Stimulated activated CD4-positive, alpha-beta T cell treated with anti-CD3 and anti-CD28 coated beads, Interleukin-15, amount 100 ng/mL, for 48 hours (primary cell): ENCODE data around the gene ZNF277.

Experiments used
- DNase-seq, 2 donors: peaks; one replicate each; pipeline ENCODE4 v3.0.0-alpha.2; 2020; ENCODE audit warnings: low read depth in 2 of 2

The ZNF277 gene

DNA sequence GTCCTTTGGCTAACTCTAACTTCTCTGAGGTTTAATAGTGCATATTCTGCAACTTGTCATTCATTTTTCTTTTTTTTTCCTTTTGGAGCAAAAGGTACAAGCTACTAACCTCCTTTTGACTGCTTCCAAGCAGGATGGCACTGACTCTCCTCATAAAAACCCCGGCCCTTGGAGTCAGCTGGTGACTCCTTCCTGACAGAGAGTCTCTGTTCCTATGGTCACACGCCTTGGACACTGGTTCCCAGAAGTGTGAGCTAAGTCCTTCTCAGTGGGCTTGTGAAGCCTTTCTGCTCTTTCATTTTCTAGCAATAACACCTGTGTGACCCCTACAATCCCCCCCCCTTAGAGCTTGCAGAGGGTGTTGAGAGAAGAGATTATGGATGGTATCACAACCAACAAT lies 22.0 kb upstream of the ZNF277 start:
- no peak for DNase-seq

DNA sequence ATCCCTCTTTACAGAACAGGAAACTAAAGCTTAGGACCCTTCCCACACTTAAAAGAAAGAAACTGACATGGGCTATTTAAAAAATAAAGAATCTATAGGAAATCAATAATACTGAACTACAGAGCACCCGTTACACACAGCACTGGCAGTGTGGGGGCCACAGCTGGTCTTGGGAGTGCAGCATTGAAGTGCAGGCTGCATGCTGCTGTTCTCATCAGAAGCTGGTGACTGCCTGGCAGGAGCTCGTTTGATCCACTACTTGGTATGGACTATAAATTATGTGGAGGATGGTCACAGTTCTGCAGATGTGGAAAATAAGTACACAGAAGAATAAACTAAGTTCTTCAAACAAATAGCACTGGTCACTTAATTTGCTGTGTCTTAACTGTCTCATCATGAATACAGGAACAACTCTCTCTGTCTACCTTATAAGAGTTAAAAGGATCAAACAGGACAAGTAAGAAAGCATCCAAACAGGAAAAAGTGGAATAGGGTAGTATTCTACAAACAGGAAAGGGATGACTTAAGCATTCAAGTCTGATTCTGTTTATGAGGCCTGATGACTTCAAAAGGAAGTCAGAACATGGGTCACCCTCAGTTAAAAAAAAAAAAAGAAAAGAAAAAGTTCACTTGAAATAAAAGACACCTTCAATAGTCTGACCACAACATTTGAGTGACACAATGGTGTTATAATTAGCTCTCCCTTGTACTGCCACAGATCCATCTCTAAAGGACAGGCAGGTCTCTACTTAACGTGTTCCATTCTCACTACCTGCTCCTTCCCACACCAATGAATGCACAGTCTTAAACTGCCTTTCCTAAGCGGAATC lies 21.3 kb upstream of the ZNF277 start:
- DNase-seq: no peak

DNA sequence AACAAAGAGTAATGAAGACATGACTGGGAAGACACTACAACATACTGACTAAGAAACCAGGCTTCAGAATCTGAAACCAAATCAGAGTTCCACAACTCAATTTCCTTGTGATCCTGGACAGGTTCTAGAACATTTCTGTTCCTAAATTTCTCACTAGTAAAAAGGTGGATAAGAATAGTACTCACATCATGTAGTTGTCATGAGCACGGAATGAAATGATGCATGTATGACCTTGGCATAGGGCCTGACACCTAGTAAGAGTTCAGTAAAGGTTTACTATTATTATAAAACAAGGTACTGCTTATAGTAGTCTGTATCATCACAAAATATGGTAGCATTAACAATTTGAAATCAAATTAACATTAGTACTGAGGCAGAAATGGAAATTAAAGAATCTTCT lies 20.2 kb upstream of the ZNF277 start:
- no peak for DNase-seq

DNA sequence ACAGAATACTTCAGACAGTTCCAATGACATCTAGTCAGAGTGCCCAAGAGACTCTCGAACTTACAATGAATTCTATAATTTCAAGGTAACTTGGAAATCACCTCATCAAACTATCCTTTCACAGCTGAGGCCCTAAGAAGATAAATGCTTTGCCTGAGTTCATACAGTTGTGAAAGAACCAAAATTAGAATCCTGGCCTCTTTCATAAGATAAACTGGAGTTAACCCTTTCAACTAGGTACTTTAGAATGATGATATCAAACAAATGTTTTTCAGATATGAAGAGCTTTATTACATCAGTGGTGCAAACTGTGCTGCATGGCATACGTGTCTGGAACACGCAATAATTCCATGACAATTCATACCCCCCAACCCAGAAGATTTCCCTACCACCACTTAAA lies 18.2 kb upstream of the ZNF277 start:
- no peak for DNase-seq

DNA sequence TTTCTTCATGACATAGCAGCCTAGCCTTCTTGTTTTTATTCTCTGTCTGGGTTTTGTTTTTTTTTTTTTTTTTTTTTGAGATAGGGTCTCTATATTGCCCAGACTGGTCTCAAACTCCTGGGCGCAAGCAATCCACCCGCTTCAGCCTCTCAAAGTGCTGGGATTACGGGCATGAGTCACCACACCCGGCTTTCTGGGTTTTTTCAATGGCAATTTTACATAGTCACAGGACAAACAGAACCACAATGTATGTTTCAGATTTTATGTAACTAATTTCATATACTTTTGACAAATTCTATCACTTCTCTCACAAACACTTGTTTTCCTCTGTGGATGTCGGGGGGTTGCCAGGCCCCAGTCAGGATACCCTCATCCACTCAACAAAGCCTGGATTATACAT lies 16.8 kb upstream of the ZNF277 start:
- DNase-seq: no peak

DNA sequence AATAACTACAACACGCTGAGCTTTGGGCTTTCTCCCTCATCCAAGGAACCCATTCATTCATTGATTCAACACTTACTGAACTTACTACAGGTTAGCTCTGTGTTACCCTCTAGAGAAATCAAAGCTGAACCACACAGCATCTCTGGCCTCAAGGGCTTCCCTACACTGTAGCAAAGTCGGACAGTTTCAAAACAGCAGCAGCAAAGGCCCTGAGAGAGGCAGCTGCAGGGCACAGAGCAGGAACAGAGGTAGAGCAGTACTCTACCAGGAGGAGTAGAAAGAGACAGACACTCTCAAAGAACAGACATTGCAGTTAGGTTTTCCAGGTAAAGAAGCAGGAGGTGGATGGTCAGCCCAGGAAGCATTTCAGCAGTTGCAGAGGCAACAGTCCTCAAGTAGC lies 16.4 kb upstream of the ZNF277 start:
- no peak for DNase-seq

DNA sequence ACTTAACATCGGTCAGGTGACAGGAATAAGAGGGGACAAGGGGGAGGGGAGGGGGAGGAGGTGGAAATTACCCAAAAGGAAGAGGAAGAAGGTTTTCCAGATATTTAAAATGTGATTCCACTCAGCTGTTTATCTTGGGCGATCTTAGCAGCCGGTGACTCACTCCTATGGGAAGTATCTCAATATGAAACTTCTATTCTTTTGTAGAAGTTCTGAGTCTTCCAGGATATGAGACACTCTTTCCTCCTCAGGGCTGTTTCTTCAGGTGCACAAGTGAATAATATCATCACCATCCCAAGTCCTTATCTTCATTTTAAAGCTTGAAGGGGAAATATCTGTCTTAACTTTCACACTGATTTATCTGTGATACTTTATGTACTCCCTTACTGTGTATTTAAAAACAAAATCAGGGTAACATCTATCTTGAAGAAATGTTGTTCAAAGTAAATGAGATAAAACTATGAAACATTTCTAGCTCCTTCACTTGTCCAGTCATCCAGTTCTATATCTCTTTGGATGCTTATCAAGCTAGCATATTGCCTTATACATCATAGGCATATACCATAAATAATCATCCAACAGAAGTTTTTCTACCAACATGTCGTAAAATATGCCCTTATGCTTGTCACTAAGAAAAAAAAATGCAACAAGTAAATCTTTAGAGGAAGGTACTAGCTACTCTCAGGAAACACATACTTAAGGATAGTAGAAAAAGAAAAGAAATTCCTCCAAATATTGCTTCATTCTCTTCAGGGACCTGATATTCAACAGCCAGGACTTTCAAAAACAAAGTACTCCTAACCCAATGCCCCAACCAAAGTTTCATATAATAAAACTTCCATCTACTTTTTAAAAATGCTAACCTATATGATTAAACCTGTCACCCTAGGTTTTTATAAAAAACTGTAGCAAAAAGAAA lies 14.0 kb upstream of the ZNF277 start:
- DNase-seq: no peak

DNA sequence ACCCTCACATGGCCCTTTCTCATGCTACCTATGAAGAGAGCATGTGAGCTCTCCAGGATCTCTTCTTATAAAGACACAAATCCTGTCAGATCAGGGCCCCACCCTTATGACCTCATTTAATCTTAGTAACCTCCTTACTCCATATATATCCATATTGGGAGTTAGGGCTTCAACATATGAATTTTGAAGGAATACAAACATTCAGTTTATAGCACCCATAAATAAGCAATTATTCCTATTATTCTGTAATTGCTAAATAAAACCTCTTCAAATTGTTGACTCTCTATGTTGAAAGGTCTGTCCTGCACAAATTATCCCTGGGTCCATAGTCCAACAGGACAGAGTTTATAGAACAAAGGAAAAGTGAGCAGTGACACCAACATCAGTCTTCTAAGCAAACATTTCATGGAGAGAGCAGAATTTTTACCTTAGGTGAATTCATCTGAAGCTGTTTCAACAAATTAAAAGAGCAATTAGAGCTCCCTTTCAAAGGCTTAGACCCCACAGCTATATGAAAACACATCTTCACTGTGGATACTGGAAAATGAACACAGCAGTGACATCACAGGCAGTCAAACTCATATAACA lies 12.5 kb upstream of the ZNF277 start:
- no peak for DNase-seq

DNA sequence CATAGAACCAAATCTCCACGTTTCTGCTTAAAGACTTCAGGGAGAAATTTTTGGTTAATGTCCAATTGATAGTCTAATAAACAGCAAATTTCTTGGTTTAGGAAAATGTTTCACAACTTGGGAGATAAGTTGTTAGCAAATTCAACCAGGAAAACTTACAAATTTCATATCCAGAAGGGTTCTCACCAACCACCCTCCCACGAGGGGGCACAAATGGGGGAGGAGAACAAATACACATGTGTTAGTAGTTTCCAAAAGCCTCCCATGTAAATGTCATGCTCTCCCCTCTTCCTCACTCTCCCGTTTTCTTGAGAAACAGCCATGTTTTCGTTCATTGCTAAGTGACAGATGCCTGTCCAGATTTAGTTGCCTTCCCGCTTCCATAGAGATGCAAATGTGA lies 10.8 kb upstream of the ZNF277 start:
- no peak for DNase-seq

DNA sequence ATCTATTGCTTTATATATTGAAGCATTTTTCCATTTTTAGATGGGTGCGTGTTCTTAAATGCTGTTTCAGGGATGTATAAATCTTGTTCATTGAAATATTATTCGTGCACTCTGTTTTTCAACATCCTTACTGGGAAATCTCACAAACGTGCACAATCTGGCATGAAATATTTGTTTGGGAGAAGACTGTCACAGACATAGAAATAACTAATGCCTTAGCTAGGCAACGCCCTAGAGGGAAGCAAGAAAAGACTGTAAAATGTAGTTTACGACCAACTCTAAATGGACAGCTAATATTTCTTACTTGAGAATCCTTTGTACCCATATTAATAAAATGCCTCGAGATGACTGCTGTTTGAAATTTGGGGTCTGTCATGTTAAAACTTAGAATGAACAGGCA lies 9.2 kb upstream of the ZNF277 start:
- no peak for DNase-seq

DNA sequence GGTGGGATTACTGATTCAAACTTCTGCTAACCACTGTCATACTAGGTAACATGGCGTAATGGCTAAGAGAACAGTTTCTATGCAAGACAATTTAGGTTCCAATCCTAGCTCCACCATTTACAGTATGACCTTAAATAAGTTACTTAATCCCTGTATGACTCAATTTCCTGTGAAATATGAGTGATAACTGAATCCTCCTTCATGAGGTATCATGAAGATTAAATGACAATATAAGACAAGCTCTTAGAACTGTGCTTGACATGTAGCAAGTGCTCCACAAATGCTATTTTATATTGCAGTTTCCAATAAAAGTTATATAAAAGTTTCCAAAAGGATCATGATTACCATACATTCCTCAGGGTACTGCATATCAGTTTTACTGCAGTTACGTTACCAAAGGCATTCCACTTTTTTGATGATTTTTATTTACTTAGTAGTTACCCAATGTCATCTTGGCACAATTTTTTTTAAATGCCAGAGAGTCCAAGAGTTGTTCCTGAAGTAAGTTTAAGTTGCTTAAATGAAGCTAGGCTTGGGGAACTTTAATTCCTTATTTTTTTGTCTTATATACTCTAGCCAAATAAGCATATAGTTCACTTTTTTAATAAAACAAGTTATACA lies 7.3 kb upstream of the ZNF277 start:
- no peak for DNase-seq

DNA sequence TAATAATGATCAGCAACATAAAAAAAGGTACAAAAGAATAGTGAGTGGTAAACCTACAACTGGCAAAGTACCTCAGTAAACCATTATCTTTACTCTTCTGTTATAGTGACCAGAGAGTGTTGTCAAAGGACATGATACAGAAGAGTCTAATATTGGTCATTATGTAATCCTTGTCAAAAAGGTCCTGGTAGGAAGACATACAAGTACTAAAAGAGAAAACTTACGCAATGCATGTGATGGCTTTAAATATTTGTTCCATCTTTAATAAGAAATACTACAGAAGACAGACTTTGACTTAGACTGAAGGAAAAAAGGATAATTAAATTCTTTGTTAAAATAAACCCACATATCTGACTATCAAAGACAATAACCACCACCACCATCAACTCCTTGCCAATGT lies 6.8 kb upstream of the ZNF277 start:
- DNase-seq: no peak

DNA sequence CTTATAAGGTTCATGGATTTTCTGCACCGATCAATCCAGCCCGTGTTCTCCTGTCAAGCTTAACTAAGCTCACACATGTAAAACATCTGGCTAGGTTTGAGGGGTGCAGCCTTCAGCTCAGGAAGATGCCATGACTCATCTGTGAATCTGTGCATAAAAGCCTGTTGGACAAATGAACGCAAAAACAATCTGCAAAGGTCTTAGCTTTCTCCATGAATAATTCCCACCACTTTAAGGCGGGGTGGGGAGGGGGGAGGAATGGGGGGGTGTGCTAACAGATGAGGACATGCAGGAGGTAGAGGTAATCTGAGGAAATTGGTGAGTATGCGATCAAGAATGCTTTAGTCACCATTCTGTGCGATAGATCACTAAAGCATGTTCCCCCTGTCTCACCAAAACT lies 5.1 kb upstream of the ZNF277 start:
- DNase-seq: no peak

DNA sequence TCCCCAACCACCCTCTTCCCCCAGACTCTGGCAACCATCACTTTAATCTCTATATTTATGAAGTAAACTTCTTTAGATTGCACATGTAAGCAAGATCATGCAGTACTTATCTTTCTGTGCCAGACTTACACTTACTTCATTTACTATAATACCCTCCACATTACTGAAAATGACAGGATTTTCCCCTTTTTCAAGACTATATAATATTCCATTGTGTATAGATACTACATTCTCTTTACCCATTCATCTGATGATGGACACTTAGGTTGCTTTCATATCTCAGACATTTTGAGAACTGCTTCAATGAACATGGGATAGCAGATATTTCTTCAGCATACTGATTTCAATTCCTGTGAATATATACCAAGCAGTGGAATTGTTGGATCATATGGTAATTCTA lies 4.7 kb upstream of the ZNF277 start:
- DNase-seq: no peak

DNA sequence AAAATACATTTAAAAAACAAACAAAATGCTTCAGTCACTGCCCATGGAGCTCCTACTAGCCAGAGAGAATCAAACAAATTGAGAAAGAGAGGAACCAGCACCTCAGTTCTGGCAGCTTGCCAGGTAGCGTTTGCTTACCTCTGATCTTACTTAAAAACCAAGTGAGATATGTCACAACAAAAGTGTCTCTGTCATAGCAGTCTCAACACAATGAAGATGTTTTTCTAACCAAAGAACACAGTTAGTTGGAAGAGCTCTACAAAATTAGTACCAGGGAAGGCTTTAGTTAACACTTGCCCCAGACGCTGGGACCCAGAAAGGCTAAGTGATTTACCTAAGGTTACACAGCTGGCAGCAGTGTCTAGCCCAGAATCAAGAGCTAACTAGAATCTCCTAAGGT lies 3.7 kb upstream of the ZNF277 start:
- DNase-seq: peak in 1 of 2 donors; percentile 6

DNA sequence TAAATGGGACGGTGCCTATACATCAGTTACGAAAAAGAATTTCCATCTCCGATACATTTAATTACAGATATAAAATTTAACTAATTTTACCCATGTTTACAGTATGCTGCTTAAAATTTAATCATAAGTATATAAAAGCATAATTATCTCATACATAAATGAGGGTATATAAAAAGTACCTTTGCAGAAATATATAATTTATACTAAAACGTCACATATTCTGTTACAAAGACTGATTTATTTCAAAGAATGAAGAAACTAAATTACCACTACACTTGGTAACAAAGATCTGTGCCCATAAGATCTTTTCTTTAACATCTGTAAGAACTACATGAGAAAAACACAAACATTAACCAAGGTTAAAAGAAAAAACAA lies 3.1 kb upstream of the ZNF277 start:
- no peak for DNase-seq

DNA sequence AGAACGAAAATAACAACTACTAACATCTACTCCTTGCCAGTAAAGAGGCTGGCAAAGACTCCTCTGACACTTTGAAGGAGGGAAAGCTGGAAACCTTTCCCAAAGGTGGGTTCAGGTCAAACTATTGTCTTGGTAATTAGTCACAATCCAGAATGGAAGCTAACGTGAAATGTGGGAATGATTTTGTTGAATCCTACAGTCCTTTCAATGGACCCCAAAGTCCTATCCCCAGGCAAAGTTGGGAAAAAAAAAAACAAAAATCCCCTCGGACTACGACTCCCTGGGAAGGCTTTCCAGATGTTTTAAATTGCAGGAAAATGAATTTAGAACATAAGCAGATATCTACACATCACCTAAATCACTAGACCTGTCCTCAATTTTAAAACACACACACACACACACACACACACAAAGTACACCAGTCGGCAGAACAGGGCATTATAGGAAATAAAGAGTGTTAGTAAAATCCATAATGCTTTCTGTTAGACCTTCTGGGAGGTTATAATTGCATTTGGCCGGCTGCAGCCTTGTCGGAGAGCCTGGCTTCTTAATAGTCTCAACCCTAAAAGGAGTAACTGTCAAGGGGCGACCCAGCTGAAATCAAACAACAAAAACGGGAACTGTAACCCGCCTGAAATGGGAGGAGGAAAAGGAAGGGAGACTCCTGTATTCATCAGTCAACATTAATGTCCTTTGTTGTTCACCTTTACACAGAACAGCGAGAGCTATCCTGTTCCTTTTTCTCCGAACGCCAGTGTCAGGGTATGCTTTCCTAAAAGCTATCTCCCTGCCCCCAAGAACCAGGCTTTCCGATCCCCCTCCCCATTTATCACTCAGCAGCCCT lies 1.8 kb upstream of the ZNF277 start:
- DNase-seq: no peak

DNA sequence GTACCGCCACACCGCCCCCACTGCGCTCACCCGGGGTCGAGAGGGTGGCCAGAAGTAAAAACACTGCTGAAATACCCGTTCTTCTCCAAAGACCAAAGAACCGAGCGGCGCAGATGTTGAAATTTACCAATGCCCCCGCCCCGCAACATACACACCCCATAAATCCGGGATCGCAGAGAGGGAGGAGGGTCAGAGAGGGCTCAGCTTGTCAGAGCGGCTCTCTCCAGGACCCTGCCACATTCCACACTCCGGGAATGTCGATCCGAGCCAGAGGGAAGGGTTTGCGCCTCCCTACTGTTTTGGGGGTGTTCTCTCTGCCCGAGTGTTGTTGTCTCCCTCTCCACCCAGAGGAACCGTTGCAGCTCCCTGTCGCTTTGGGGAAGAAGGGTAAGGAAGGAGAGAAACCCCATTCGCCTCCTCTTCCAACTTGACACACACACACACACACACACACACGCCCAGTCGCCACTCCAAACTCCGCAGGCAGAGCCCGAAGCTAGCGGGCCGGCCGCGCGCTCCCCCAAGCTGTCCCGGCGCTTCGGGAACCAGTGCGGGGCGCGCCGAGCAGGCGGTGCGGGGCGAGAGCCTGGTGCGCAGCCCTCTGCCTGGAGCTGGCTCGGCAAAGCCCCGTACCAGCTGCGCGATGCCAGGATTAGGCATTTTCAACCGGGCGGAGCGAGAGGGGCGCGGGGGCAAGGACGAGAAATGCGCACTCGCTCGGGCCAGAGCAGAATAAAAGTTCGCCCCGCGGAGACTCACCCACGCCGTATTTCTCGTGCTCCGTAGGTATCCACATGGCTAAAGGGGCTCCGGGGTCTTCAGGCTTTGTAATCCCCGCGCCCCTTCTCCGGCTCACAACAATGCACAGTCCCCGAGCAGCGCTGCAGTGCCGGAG lies 905 bp upstream of the ZNF277 start:
- peak in 1 of 2 donors; percentile 10 for DNase-seq

DNA sequence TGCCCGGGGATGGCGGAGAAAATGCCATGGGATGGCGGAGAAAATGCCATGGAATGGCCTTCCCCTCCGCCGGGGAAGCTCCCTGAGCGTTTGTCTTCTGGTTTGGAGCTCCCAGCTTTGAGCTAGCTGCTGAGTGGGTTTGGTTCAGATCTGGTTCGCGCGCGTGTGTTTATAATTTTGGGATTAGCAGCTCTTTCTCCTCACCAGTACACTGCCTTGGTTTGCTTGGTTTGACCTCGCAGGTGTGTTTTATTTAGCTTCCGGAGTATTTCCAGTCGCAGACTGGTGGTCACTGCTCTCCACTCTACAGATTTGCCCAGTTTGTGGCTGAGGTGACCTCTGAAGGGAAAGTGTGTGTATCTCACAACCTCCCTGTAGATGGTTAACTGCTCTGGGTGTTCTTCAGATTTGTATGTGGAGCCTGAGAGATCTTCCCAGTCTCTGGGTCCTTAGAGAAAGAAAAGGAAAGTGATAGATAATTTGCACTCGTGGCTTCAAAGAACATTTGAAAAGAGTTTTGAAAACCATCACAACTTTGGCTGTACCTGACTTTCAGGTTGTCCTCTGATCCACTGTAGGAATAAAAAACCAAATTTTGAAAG lies 597 bp downstream of the ZNF277 start:
- no peak for DNase-seq

DNA sequence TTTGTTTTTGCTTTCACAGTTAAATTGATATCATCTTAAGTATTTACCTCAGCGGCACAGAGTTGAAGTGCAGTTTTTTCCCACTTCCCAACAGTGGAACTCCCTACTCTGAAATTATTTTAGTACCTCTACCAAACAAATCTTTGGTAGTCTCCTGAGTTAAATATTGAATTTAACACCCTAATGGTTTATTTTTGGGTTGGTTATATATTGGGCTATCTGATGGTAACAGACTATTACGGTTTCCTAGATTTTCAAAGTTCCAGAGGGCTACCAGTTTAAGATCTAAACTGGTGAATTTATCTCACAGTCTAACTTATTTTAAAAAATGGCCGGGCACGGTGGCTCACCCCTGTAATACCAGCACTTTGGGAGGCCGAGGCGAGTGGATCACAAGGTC lies 1.3 kb downstream of the ZNF277 start:
- DNase-seq: no peak
